Keratinocyte (primary cell): ENCODE data around the gene PSMB7.

Experiments used
- EZH2 ChIP-seq: IDR thresholded peaks from one replicate; pipeline ENCODE4 v1.6.1; 2012; ENCODE audit warnings: inconsistent platforms, mild to moderate bottlenecking, low read length, moderate library complexity
- TF ChIP-seq, protein P1 (sequence below), 3 experiments: IDR thresholded peaks in 1 of 3; conservative IDR thresholded peaks in 1 of 3; optimal IDR thresholded peaks in 1 of 3; 2 replicates in 2 of 3; 3 replicates in 1 of 3; pipeline versions ENCODE3 to v1.5.1; 2011; ENCODE audit warnings: low read length in 3 of 3, mild to moderate bottlenecking in 3 of 3, moderate library complexity in 2 of 3, control low read depth in 1 of 3, inconsistent platforms in 1 of 3; ENCODE audit not compliant: insufficient read depth in 2 of 3; ENCODE audit errors: extremely low read depth in 1 of 3

DNA sequence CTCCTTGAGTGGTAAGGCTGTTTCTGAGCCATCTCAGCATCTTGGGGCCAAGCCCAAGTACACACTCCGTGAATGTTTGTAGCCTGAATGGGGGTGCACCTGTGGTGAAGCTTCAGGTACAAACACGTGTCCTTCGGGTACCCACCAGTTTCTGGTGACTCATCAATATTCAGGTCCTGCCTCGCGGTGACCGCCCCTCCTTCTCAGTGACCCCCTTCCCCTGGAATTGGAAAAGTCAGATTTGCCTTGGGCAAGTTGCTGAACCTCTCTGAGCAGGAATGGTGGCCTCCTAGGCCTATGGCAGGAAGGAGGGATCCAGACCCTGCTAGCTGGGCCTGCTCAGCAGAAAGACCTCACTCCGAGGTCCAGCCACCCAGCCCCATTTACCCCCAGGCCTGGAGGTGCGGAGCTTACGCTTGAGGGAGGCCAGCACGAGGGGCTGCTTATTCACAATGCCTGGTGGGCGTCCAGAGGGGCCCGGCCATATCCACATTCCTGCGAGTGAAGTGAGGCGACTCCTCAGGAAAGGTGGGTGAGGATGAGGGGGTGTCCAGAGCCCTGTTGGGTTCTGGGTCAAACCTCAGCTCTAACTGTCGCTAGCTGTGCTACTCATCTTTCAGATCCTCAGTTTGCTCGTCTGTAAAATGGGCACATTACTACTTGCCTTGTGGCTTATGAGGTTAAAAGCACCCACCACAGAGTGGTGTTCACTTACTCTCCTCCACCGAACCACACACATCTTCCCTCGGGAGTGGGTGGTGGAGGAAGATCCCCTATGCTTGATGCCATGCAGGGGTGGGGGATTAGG is 42.0 kb upstream of the PSMB7 start:
- TF ChIP-seq, protein P1, sequence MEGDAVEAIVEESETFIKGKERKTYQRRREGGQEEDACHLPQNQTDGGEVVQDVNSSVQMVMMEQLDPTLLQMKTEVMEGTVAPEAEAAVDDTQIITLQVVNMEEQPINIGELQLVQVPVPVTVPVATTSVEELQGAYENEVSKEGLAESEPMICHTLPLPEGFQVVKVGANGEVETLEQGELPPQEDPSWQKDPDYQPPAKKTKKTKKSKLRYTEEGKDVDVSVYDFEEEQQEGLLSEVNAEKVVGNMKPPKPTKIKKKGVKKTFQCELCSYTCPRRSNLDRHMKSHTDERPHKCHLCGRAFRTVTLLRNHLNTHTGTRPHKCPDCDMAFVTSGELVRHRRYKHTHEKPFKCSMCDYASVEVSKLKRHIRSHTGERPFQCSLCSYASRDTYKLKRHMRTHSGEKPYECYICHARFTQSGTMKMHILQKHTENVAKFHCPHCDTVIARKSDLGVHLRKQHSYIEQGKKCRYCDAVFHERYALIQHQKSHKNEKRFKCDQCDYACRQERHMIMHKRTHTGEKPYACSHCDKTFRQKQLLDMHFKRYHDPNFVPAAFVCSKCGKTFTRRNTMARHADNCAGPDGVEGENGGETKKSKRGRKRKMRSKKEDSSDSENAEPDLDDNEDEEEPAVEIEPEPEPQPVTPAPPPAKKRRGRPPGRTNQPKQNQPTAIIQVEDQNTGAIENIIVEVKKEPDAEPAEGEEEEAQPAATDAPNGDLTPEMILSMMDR (optimal IDR thresholded peaks at IDR 0.05 in 1 of 3, IDR thresholded peaks at IDR 0.05 in 1 of 3, conservative IDR thresholded peaks at IDR 0.05 in 1 of 3; ENCODE audit: extremely low read depth in 1 of 3, insufficient read depth in 2 of 3, low read length in 3 of 3) = no peak
- no peak for TF ChIP-seq EZH2
